Neural cell (in vitro differentiated cells): Measurements from ENCODE around the gene CD180. TPM values are rescaled to one million over a fixed set of nuclear protein-coding genes. Genes with fewer than 3 reads are reported as not detected.

Experiments
- H2AFZ ChIP-seq: fragments of 200-600, 300-800 bp; sonication (generic), shearing (Covaris generic); 2 replicates; pipeline ENCODE4 v1.6.0; 2014; ENCODE audit warnings: low read depth, mild to moderate bottlenecking, antibody characterized with exemption, low read length, moderate library complexity
- H3F3A ChIP-seq: fragments of 200-600 bp; shearing (Covaris generic); 2 replicates; pipeline ENCODE4 v1.6.1; 2016; ENCODE audit warnings: mild to moderate bottlenecking, moderate library complexity, mixed read lengths, antibody characterized with exemption, low read length; ENCODE audit not compliant: insufficient read depth, poor library complexity, severe bottlenecking
- H3K27ac ChIP-seq: fragments of 200-600, 300-800 bp; sonication (generic), shearing (Covaris generic); 2 replicates; pipeline ENCODE4 v1.5.1; 2014; ENCODE audit warnings: mild to moderate bottlenecking, low read length, moderate library complexity
- H3K27me3 ChIP-seq: fragments of 300-800, 200-600 bp; sonication (generic), shearing (Covaris generic); 2 replicates; pipeline ENCODE4 v1.6.0; 2014; ENCODE audit warnings: mild to moderate bottlenecking, low read depth, low read length, moderate library complexity; ENCODE audit not compliant: insufficient read depth
- H3K36me3 ChIP-seq: fragments of 300-800, 200-600 bp; sonication (generic), shearing (Covaris generic); 2 replicates; pipeline ENCODE4 v1.5.1; 2014; ENCODE audit warnings: mild to moderate bottlenecking, antibody characterized with exemption, low read length, moderate library complexity; ENCODE audit not compliant: insufficient read depth
- H3K4me2 ChIP-seq: fragments of 300-800, 200-600 bp; sonication (generic), shearing (Covaris generic); 2 replicates; pipeline ENCODE4 v1.6.0; 2014; ENCODE audit warnings: mild to moderate bottlenecking, low read length
- H3K4me3 ChIP-seq: fragments of 300-800, 200-600 bp; sonication (generic), shearing (Covaris generic); 2 replicates; pipeline ENCODE4 v1.5.1; 2014; ENCODE audit warnings: mild to moderate bottlenecking, low read length, moderate library complexity
- H3K79me2 ChIP-seq: fragments of 200-600 bp; shearing (Covaris generic); replicated peaks from 2 replicates; pipeline ENCODE4 v1.6.0; 2014; ENCODE audit warnings: mild to moderate bottlenecking, low read length, moderate library complexity; ENCODE audit not compliant: insufficient read depth
- H3K9ac ChIP-seq: fragments of 300-800, 200-600 bp; sonication (generic), shearing (Covaris generic); 2 replicates; pipeline ENCODE4 v1.6.1; 2016; ENCODE audit warnings: mild to moderate bottlenecking, low read length, mixed read lengths
- H3K9me2 ChIP-seq: fragments of 200-600 bp; shearing (Covaris generic); 2 replicates; pipeline ENCODE4 v1.6.1; 2016; ENCODE audit warnings: mild to moderate bottlenecking, low read length, mixed read lengths; ENCODE audit not compliant: insufficient read depth
- H3K9me3 ChIP-seq: fragments of 200-600, 300-800 bp; sonication (generic), shearing (Covaris generic); 2 replicates; pipeline ENCODE4 v1.6.1; 2016; ENCODE audit warnings: mild to moderate bottlenecking, mixed run types, low read length, moderate library complexity, mixed read lengths
- H4K20me1 ChIP-seq: fragments of 200-600 bp; shearing (Covaris generic); 2 replicates; pipeline ENCODE4 v1.6.1; 2016; ENCODE audit warnings: mild to moderate bottlenecking, mixed run types; ENCODE audit not compliant: insufficient read depth
- EP300 ChIP-seq: fragments of 450-650 bp; conservative IDR thresholded peaks from 2 replicates; pipeline ENCODE4 v1.6.1; 2014; ENCODE audit warnings: antibody characterized with exemption, mild to moderate bottlenecking, moderate library complexity; ENCODE audit not compliant: poor library complexity, severe bottlenecking
- EZH2 ChIP-seq: fragments of 200-600, 300-800 bp; shearing (Covaris generic), sonication (generic); IDR thresholded peaks from 2 replicates; pipeline ENCODE4 v1.6.1; 2014; ENCODE audit warnings: antibody characterized with exemption, low read length, borderline replicate concordance, mild to moderate bottlenecking; ENCODE audit not compliant: insufficient read depth, poor library complexity, severe bottlenecking
- MXI1 ChIP-seq: fragments of 450-650 bp; conservative IDR thresholded peaks from 2 replicates; pipeline ENCODE4 v1.6.1; 2014; ENCODE audit warnings: antibody characterized with exemption, mild to moderate bottlenecking; ENCODE audit not compliant: poor library complexity, severe bottlenecking
- POLR2AphosphoS5 ChIP-seq: IDR thresholded peaks from 2 replicates; pipeline ENCODE4 v1.6.1; 2012
- RAD21 ChIP-seq: fragments of 450-650 bp; conservative IDR thresholded peaks from 2 replicates; pipeline ENCODE4 v1.6.1; 2014; ENCODE audit warnings: antibody characterized with exemption, mild to moderate bottlenecking, moderate library complexity
- SMC3 ChIP-seq: fragments of 450-650 bp; conservative IDR thresholded peaks from 2 replicates; pipeline ENCODE4 v1.6.1; 2014; ENCODE audit warnings: antibody characterized with exemption, mild to moderate bottlenecking, moderate library complexity; ENCODE audit not compliant: poor library complexity
- TAF1 ChIP-seq: IDR thresholded peaks from 2 replicates; pipeline ENCODE4 v1.6.1; 2012; ENCODE audit warnings: low read depth
- polyA plus RNA-seq: library from polyadenylated mRNA; depleted of rRNA; stranded (reverse); fragments of >200 nt; gene quantifications from 2 replicates; pipeline ENCODE4 v1.2.3, GENCODE V29; 2014
- TF ChIP-seq, protein P1 (sequence below): IDR thresholded peaks from 2 replicates; pipeline ENCODE4 v1.6.1; 2012; ENCODE audit warnings: borderline replicate concordance
- TF ChIP-seq, protein P2 (sequence below): fragments of 450-650 bp; IDR thresholded peaks from 2 replicates; pipeline ENCODE4 v1.5.1; 2014; ENCODE audit warnings: antibody characterized with exemption, mild to moderate bottlenecking, moderate library complexity; ENCODE audit not compliant: poor library complexity, severe bottlenecking

CD180 gene
- polyA plus RNA-seq, 1 donor from 2014 or later: not detected

DNA sequence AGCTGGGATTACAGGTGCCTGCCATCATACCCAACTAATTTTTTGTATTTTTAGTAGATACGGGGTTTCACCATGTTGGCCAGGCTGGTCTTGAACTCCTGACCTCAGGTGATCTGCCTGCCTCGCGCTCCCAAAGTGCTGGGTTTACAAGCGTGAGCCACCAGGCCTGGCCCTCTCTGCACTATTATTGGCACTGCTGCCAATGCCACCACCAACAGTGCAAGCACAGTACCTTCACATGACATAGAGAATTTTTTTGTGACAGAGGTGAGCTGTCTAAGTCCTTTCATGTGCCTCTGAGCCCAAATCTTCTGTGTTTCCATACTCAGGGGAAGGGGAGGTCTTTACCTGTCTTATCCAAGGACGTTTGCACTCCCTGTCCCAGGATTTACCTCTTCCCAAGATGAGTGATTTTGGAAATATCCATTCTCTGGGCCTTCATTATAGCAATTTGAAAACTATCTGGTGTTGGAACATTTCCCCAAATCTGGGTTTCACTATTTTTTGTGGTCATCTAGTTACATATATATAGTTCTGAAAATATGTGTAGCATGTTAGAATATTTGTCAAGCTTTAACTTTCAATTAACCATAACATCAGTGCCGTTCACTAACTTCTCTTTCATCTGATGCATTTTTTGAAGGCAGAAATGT, 5.4 kb upstream of the CD180 start:
- Histone ChIP-seq H3K79me2 (no peaks in the 10 kb centered on the region), H3F3A (no peaks in the 10 kb centered on the region), H3K27ac (no peak overlapping the region), H3K9ac (no peak overlapping the region), H3K27me3 (no peaks in the 10 kb centered on the region), H3K4me2 (no peak overlapping the region), H2AFZ (no peak overlapping the region), H4K20me1 (no peaks in the 10 kb centered on the region), H3K4me3 (no peak overlapping the region), H3K9me2 (no peaks in the 10 kb centered on the region), H3K36me3 (no peaks in the 10 kb centered on the region), H3K9me3 (peaks cover 3% of the 10 kb centered on the region)
- TF ChIP-seq MXI1 (no peak), RAD21 (no peak), EZH2 (no peak), TAF1 (no peak), SMC3 (no peak), POLR2AphosphoS5 (no peak), EP300 (no peak)
- TF ChIP-seq, protein P1, sequence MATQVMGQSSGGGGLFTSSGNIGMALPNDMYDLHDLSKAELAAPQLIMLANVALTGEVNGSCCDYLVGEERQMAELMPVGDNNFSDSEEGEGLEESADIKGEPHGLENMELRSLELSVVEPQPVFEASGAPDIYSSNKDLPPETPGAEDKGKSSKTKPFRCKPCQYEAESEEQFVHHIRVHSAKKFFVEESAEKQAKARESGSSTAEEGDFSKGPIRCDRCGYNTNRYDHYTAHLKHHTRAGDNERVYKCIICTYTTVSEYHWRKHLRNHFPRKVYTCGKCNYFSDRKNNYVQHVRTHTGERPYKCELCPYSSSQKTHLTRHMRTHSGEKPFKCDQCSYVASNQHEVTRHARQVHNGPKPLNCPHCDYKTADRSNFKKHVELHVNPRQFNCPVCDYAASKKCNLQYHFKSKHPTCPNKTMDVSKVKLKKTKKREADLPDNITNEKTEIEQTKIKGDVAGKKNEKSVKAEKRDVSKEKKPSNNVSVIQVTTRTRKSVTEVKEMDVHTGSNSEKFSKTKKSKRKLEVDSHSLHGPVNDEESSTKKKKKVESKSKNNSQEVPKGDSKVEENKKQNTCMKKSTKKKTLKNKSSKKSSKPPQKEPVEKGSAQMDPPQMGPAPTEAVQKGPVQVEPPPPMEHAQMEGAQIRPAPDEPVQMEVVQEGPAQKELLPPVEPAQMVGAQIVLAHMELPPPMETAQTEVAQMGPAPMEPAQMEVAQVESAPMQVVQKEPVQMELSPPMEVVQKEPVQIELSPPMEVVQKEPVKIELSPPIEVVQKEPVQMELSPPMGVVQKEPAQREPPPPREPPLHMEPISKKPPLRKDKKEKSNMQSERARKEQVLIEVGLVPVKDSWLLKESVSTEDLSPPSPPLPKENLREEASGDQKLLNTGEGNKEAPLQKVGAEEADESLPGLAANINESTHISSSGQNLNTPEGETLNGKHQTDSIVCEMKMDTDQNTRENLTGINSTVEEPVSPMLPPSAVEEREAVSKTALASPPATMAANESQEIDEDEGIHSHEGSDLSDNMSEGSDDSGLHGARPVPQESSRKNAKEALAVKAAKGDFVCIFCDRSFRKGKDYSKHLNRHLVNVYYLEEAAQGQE: no peak
- TF ChIP-seq, protein P2, sequence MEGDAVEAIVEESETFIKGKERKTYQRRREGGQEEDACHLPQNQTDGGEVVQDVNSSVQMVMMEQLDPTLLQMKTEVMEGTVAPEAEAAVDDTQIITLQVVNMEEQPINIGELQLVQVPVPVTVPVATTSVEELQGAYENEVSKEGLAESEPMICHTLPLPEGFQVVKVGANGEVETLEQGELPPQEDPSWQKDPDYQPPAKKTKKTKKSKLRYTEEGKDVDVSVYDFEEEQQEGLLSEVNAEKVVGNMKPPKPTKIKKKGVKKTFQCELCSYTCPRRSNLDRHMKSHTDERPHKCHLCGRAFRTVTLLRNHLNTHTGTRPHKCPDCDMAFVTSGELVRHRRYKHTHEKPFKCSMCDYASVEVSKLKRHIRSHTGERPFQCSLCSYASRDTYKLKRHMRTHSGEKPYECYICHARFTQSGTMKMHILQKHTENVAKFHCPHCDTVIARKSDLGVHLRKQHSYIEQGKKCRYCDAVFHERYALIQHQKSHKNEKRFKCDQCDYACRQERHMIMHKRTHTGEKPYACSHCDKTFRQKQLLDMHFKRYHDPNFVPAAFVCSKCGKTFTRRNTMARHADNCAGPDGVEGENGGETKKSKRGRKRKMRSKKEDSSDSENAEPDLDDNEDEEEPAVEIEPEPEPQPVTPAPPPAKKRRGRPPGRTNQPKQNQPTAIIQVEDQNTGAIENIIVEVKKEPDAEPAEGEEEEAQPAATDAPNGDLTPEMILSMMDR: no peak

DNA sequence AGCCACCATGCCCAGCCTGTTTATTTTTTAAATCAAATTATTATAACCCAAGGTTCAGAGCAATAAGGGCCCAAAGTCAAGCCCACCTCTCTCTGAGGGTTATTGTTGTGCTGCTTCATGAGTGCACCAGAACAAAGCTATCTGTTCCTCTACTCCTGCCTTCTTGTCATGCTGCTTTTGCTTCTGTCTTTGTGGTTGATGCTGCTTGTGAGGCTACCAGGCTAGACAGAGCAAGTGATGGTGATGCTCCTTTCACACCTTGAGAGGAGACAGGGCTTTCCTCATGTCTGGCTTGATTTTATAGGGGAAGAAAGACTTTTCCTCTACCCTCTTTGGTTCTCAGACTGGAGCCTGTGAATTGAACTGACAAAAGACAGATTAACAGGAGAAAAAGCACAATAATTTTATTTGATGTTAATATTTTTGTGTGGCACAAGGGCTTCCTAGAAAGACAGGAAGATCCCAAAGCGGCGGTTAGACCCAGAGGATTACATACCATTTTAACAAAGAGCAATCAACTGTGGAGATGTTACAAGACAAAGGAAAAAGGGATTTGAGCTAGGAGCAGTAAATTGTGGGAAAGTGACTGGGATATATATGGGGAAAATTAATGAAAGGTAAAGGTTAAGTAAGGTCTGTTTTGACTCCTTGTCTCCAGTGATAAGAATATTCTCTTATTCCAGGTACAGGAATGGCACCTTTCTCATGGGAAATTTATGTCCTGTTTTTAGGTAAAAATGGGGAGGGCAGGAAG, 4.4 kb upstream of the CD180 start:
- H3K9ac ChIP-seq: no peak overlapping the region

More for the DNA sequence above, 4.4 kb upstream of the CD180 start:
- H3F3A ChIP-seq: no peaks in the 10 kb centered on the region
- no peak overlapping the region for H3K4me3 ChIP-seq
- H3K4me2 ChIP-seq: no peak overlapping the region
- H4K20me1 ChIP-seq: no peaks in the 10 kb centered on the region
- H3K36me3 ChIP-seq: no peaks in the 10 kb centered on the region
- TF ChIP-seq MXI1 (no peak), POLR2AphosphoS5 (no peak)
- H3K27ac ChIP-seq: no peak overlapping the region
- no peak overlapping the region for H2AFZ ChIP-seq
- H3K9me2 ChIP-seq: no peaks in the 10 kb centered on the region
- H3K79me2 ChIP-seq: no peaks in the 10 kb centered on the region
- H3K27me3 ChIP-seq: no peaks in the 10 kb centered on the region
- H3K9me3 ChIP-seq: peaks cover 3% of the 10 kb centered on the region
